ENCODE measurements around the gene PET100. TPM values are rescaled to one million over a fixed set of nuclear protein-coding genes. Genes with fewer than 3 reads are reported as not detected.

The PET100 gene
- total RNA-seq, 1 experiment from 2014 or later: 129 TPM

- Histone ChIP-seq H3K36me3 (ENCODE audit: insufficient read depth, low read length, poor library complexity, severe bottlenecking) (no peaks in the 10 kb centered on the region), H3K4me1 (ENCODE audit: insufficient read depth, low read length, poor library complexity, severe bottlenecking) (no peaks in the 10 kb centered on the region), H3K4me3 (ENCODE audit: low read depth, low read length, poor library complexity, severe bottlenecking) (no peak overlapping the region), H3K27me3 (replicated peaks; ENCODE audit: insufficient read depth, low read depth, low read length, poor library complexity) (no peaks in the 10 kb centered on the region), H3K27ac (ENCODE audit: low read depth, low read length, poor library complexity, severe bottlenecking) (no peak overlapping the region), H3K9me3 (ENCODE audit: low read depth, low read length, poor library complexity, severe bottlenecking) (no peaks in the 10 kb centered on the region)
- TF ChIP-seq CTCF (conservative IDR thresholded peaks at IDR 0.05; ENCODE audit: low read depth, low read length) (no peak), EZH2 (IDR thresholded peaks at IDR 0.05; ENCODE audit: borderline replicate concordance, low read depth, low read length, poor library complexity, severe bottlenecking) (no peak)
- no TSS peak for BruUV-seq (replicated peaks)
- intact Hi-C loops (cut with micrococcal nuclease; ENCODE audit: unreplicated experiment): no loop called here
- ChIA-PET POLR2A (ENCODE audit: low non-redundant PET) (no interaction called here), CTCF (no interaction called here)
- DNase-seq (ENCODE audit: low spot score): no peak
These were observed 16.8 kb downstream of the PET100 start for GRCh38 chr19:7646426-7646700.

GRCh38 chr19:7647156-7647555, 17.6 kb downstream of the PET100 start:
- no peaks in the 10 kb centered on the region for H3K36me3 ChIP-seq (ENCODE audit: insufficient read depth, low read length, poor library complexity, severe bottlenecking)
- TF ChIP-seq CTCF (conservative IDR thresholded peaks at IDR 0.05; ENCODE audit: low read depth, low read length) (no peak), EZH2 (IDR thresholded peaks at IDR 0.05; ENCODE audit: borderline replicate concordance, low read depth, low read length, poor library complexity, severe bottlenecking) (no peak)
- CTCF ChIA-PET: no interaction called here
- H3K27me3 ChIP-seq (replicated peaks; ENCODE audit: insufficient read depth, low read depth, low read length, poor library complexity): no peaks in the 10 kb centered on the region
- H3K27ac ChIP-seq (ENCODE audit: low read depth, low read length, poor library complexity, severe bottlenecking): no peak overlapping the region
- BruUV-seq (replicated peaks): no TSS peak
- no peak overlapping the region for H3K4me3 ChIP-seq (ENCODE audit: low read depth, low read length, poor library complexity, severe bottlenecking)
- no peaks in the 10 kb centered on the region for H3K9me3 ChIP-seq (ENCODE audit: low read depth, low read length, poor library complexity, severe bottlenecking)
- no peaks in the 10 kb centered on the region for H3K4me1 ChIP-seq (ENCODE audit: insufficient read depth, low read length, poor library complexity, severe bottlenecking)
- DNase-seq (ENCODE audit: low spot score): no peak
- POLR2A ChIA-PET (ENCODE audit: low non-redundant PET): no interaction called here
- intact Hi-C loops (cut with micrococcal nuclease; ENCODE audit: unreplicated experiment): no loop called here

GRCh38 chr19:7648265-7649014, 18.8 kb downstream of the PET100 start:
- DNase-seq (ENCODE audit: low spot score): no peak
- H3K27me3 ChIP-seq (replicated peaks; ENCODE audit: insufficient read depth, low read depth, low read length, poor library complexity): no peaks in the 10 kb centered on the region
- H3K9me3 ChIP-seq (ENCODE audit: low read depth, low read length, poor library complexity, severe bottlenecking): no peaks in the 10 kb centered on the region
- POLR2A ChIA-PET (ENCODE audit: low non-redundant PET): no interaction called here
- no peak overlapping the region for H3K27ac ChIP-seq (ENCODE audit: low read depth, low read length, poor library complexity, severe bottlenecking)
- intact Hi-C loops (cut with micrococcal nuclease; ENCODE audit: unreplicated experiment): no loop called here
- BruUV-seq (replicated peaks): no TSS peak
- CTCF ChIA-PET: interaction anchor here (0.6 kb wide), 1 partner anchor 9 kb away, joined by 3 read pairs; no protein-coding TSS in a partner anchor
- no peaks in the 10 kb centered on the region for H3K4me1 ChIP-seq (ENCODE audit: insufficient read depth, low read length, poor library complexity, severe bottlenecking)
- no peak overlapping the region for H3K4me3 ChIP-seq (ENCODE audit: low read depth, low read length, poor library complexity, severe bottlenecking)
- TF ChIP-seq EZH2 (IDR thresholded peaks at IDR 0.05; ENCODE audit: borderline replicate concordance, low read depth, low read length, poor library complexity, severe bottlenecking): no peak
- TF ChIP-seq CTCF (conservative IDR thresholded peaks at IDR 0.05; ENCODE audit: low read depth, low read length): no peak
- H3K36me3 ChIP-seq (ENCODE audit: insufficient read depth, low read length, poor library complexity, severe bottlenecking): no peaks in the 10 kb centered on the region
